Astrocyte of the hippocampus (primary cell): Measurements from ENCODE around the gene ZNF236.
A peak's percentile ranks its signal among the peaks of the same experiment; 100 is the strongest.

Experiments
- DNase-seq: peaks from one replicate; pipeline ENCODE4 v3.0.0; 2011; ENCODE audit warnings: low read depth, low spot score

ZNF236 gene

GRCh38 chr18:76908277-76908676 is 85.9 kb downstream of the ZNF236 start:
- no peak for DNase-seq

- DNase-seq, result no peak
These were observed 87.1 kb downstream of the ZNF236 start for GRCh38 chr18:76909439-76909838.

GRCh38 chr18:76911440-76911839 is 89.1 kb downstream of the ZNF236 start:
- DNase-seq, result no peak

GRCh38 chr18:76913583-76913982 is 91.2 kb downstream of the ZNF236 start:
- DNase-seq, result no peak

GRCh38 chr18:76914314-76914713 is 92.0 kb downstream of the ZNF236 start:
- no peak for DNase-seq

GRCh38 chr18:76914796-76915195 is 92.4 kb downstream of the ZNF236 start:
- DNase-seq, result no peak

- no peak for DNase-seq
These were observed 93.1 kb downstream of the ZNF236 start for GRCh38 chr18:76915456-76915855.

GRCh38 chr18:76920974-76921373 is 98.6 kb downstream of the ZNF236 start:
- no peak for DNase-seq

GRCh38 chr18:76922107-76922506 is 99.8 kb downstream of the ZNF236 start:
- DNase-seq, result peak; percentile 73

GRCh38 chr18:76923485-76924085 is 101.2 kb downstream of the ZNF236 start:
- DNase-seq, result peak; percentile 24

- DNase-seq, result no peak
These were observed 103.1 kb downstream of the ZNF236 start for GRCh38 chr18:76925501-76925900.

- no peak for DNase-seq
These were observed 104.9 kb downstream of the ZNF236 start for GRCh38 chr18:76927223-76927725.

- DNase-seq, result no peak
These were observed 106.0 kb downstream of the ZNF236 start for GRCh38 chr18:76928179-76928868.

- DNase-seq, result no peak
These were observed 108.8 kb downstream of the ZNF236 start for GRCh38 chr18:76931171-76931570.

- DNase-seq, result no peak
These were observed 109.9 kb downstream of the ZNF236 start for GRCh38 chr18:76932026-76932819.

- DNase-seq, result no peak
These were observed 113.5 kb downstream of the ZNF236 start for GRCh38 chr18:76935722-76936337.

GRCh38 chr18:76936877-76937276 is 114.5 kb downstream of the ZNF236 start:
- no peak for DNase-seq

GRCh38 chr18:76937597-76937996 is 115.2 kb downstream of the ZNF236 start:
- DNase-seq, result no peak

- DNase-seq, result no peak
These were observed 116.3 kb downstream of the ZNF236 start for GRCh38 chr18:76938619-76939018.

- no peak for DNase-seq
These were observed 118.9 kb downstream of the ZNF236 start for GRCh38 chr18:76941284-76941683.

GRCh38 chr18:76943542-76944339 is 121.4 kb downstream of the ZNF236 start:
- no peak for DNase-seq
